WTC11 (cell line): Measurements from ENCODE around the gene NRDC.

ENCODE experiments used
- AR ChIP-seq: fragments of 250-450 bp; sonication (Bioruptor Pico); IDR thresholded peaks from 2 replicates; pipeline ENCODE4 v1.9.0; 2021; ENCODE audit warnings: mild to moderate bottlenecking
- CDX4 ChIP-seq: fragments of 250-450 bp; sonication (Bioruptor Pico); IDR thresholded peaks from 2 replicates; pipeline ENCODE4 v1.9.0; 2021; ENCODE audit warnings: moderate library complexity, mild to moderate bottlenecking, inconsistent platforms, borderline replicate concordance
- CTCF ChIP-seq: fragments of 200-600 bp; IDR thresholded peaks from 2 replicates; pipeline ENCODE4 v1.8.0; 2022; ENCODE audit warnings: antibody characterized with exemption
- ELF4 ChIP-seq: sonication (generic); formaldehyde crosslinking; IDR thresholded peaks from 2 replicates; pipeline ENCODE4 v1.8.1; 2022; ENCODE audit warnings: low read depth, mild to moderate bottlenecking, moderate library complexity, missing genetic modification reagents
- FOXP4 ChIP-seq: sonication (generic); formaldehyde crosslinking; IDR thresholded peaks from 2 replicates; pipeline ENCODE4 v1.8.0; 2022; ENCODE audit warnings: mild to moderate bottlenecking, missing genetic modification reagents
- NR3C1 ChIP-seq: sonication (generic); formaldehyde crosslinking; conservative IDR thresholded peaks from 2 replicates; pipeline ENCODE4 v1.8.1; 2023; ENCODE audit warnings: low read depth, mild to moderate bottlenecking, missing genetic modification reagents
- PRDM15 ChIP-seq: sonication (generic); formaldehyde crosslinking; IDR thresholded peaks from 2 replicates; pipeline ENCODE4 v1.8.0; 2022; ENCODE audit warnings: missing genetic modification reagents

GRCh38 chr1:51818487-51818886 lies 60.0 kb downstream of the NRDC start:
- TF ChIP-seq CTCF (no peak), NR3C1 (no peak), PRDM15 (CRISPR knock-in tag) (no peak), AR (no peak), FOXP4 (no peak), CDX4 (CRISPR knock-in tag) (no peak), ELF4 (CRISPR knock-in tag) (no peak)
